WTC11 (cell line): ENCODE measurements around the gene RNF150.

ENCODE experiments used
- CREB1 ChIP-seq: sonication (generic); formaldehyde crosslinking; IDR thresholded peaks from 2 replicates; pipeline ENCODE4 v1.8.0; 2023; ENCODE audit warnings: mild to moderate bottlenecking, missing genetic modification reagents
- CTCF ChIP-seq: fragments of 200-600 bp; IDR thresholded peaks from 2 replicates; pipeline ENCODE4 v1.8.0; 2022; ENCODE audit warnings: antibody characterized with exemption
- E2F4 ChIP-seq: sonication (generic); formaldehyde crosslinking; IDR thresholded peaks from 2 replicates; pipeline ENCODE4 v1.8.1; 2022; ENCODE audit warnings: low read depth, mild to moderate bottlenecking, moderate library complexity, missing genetic modification reagents, borderline replicate concordance
- ETV6 ChIP-seq: sonication (generic); formaldehyde crosslinking; IDR thresholded peaks from 2 replicates; pipeline ENCODE4 v1.8.1; 2022; ENCODE audit warnings: mild to moderate bottlenecking, missing genetic modification reagents
- FOXK1 ChIP-seq: sonication (generic); formaldehyde crosslinking; IDR thresholded peaks from 2 replicates; pipeline ENCODE4 v1.8.0; 2022; ENCODE audit warnings: mild to moderate bottlenecking, moderate library complexity, missing genetic modification reagents
- NR2C2 ChIP-seq: sonication (generic); formaldehyde crosslinking; IDR thresholded peaks from 2 replicates; pipeline ENCODE4 v1.8.0; 2022; ENCODE audit warnings: mild to moderate bottlenecking, missing genetic modification reagents
- ZNF512 ChIP-seq: sonication (generic); formaldehyde crosslinking; IDR thresholded peaks from 2 replicates; pipeline ENCODE4 v1.8.1; 2022; ENCODE audit warnings: missing genetic modification reagents, borderline replicate concordance
- TF ChIP-seq, protein P1 (sequence below): sonication (generic); formaldehyde crosslinking; IDR thresholded peaks from 2 replicates; pipeline ENCODE4 v1.8.1; 2023; ENCODE audit warnings: mild to moderate bottlenecking, missing genetic modification reagents, moderate library complexity
- TF ChIP-seq, protein P2 (sequence below): sonication (generic); formaldehyde crosslinking; IDR thresholded peaks from 2 replicates; pipeline ENCODE4 v1.8.0; 2022; ENCODE audit warnings: mild to moderate bottlenecking, missing genetic modification reagents
- TF ChIP-seq, protein P3 (sequence below): sonication (generic); formaldehyde crosslinking; IDR thresholded peaks from 2 replicates; pipeline ENCODE4 v1.8.0; 2022; ENCODE audit warnings: mild to moderate bottlenecking, missing genetic modification reagents
- TF ChIP-seq, protein P4 (sequence below): sonication (generic); formaldehyde crosslinking; IDR thresholded peaks from 2 replicates; pipeline ENCODE4 v1.8.1; 2023; ENCODE audit warnings: mild to moderate bottlenecking, missing genetic modification reagents, moderate library complexity

DNA sequence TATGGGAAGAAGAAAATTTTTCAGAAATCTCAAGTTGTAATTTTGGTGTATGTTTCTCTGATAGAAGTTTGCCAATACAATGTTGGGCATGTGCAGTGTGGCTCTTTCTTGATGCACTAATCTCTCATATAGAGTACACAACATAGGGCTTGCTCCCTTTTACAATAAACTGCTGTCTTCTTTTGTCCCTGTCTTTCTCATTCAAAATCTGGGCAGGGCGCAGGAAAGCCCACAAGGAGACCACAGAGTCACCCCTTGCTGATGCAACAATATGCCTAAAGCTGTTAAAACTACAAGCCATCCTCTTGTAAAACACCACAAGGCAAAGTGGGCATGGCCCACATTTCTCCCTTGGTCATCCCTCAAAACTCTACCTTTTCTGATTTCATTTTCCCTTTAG, 313.7 kb downstream of the RNF150 start:
- TF ChIP-seq, protein P1, sequence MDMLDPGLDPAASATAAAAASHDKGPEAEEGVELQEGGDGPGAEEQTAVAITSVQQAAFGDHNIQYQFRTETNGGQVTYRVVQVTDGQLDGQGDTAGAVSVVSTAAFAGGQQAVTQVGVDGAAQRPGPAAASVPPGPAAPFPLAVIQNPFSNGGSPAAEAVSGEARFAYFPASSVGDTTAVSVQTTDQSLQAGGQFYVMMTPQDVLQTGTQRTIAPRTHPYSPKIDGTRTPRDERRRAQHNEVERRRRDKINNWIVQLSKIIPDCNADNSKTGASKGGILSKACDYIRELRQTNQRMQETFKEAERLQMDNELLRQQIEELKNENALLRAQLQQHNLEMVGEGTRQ (CRISPR knock-in tag), result no peak
- TF ChIP-seq CTCF, result no peak
- TF ChIP-seq NR2C2, result no peak
- TF ChIP-seq, protein P2, sequence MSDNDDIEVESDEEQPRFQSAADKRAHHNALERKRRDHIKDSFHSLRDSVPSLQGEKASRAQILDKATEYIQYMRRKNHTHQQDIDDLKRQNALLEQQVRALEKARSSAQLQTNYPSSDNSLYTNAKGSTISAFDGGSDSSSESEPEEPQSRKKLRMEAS (CRISPR knock-in tag), result no peak
- no peak for TF ChIP-seq ETV6 (CRISPR knock-in tag)
- TF ChIP-seq, protein P3, sequence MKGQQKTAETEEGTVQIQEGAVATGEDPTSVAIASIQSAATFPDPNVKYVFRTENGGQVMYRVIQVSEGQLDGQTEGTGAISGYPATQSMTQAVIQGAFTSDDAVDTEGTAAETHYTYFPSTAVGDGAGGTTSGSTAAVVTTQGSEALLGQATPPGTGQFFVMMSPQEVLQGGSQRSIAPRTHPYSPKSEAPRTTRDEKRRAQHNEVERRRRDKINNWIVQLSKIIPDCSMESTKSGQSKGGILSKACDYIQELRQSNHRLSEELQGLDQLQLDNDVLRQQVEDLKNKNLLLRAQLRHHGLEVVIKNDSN, result no peak
- no peak for TF ChIP-seq FOXK1 (CRISPR knock-in tag)
- TF ChIP-seq CREB1 (CRISPR knock-in tag), result no peak
- TF ChIP-seq E2F4 (CRISPR knock-in tag), result no peak
- no peak for TF ChIP-seq ZNF512 (CRISPR knock-in tag)
- TF ChIP-seq, protein P4, sequence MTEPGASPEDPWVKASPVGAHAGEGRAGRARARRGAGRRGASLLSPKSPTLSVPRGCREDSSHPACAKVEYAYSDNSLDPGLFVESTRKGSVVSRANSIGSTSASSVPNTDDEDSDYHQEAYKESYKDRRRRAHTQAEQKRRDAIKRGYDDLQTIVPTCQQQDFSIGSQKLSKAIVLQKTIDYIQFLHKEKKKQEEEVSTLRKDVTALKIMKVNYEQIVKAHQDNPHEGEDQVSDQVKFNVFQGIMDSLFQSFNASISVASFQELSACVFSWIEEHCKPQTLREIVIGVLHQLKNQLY (CRISPR knock-in tag), result no peak
